HEK293 (cell line): Measurements from ENCODE around the gene OPTN.

ENCODE experiments used
- CTCF ChIP-seq: fragments of 450-650 bp; formaldehyde crosslinking; IDR thresholded peaks from 2 replicates; pipeline ENCODE4 v1.5.1; 2016; ENCODE audit warnings: missing biosample characterization, missing genetic modification characterization
- PATZ1 ChIP-seq: fragments of 450-650 bp; formaldehyde crosslinking; IDR thresholded peaks from 2 replicates; pipeline ENCODE4 v1.5.1; 2016; ENCODE audit warnings: missing biosample characterization, missing genetic modification characterization
- PRDM10 ChIP-seq: fragments of 450-650 bp; formaldehyde crosslinking; IDR thresholded peaks from 2 replicates; pipeline ENCODE4 v1.5.1; 2016; ENCODE audit warnings: missing biosample characterization, missing genetic modification characterization
- ZBTB44 ChIP-seq: fragments of 450-650 bp; IDR thresholded peaks from 2 replicates; pipeline ENCODE4 v1.5.1; 2018; ENCODE audit warnings: missing biosample characterization, mild to moderate bottlenecking, missing genetic modification characterization
- ZNF169 ChIP-seq: fragments of 450-650 bp; formaldehyde crosslinking; IDR thresholded peaks from 2 replicates; pipeline ENCODE4 v1.5.1; 2016; ENCODE audit warnings: missing biosample characterization, missing genetic modification characterization
- ZNF184 ChIP-seq: fragments of 450-650 bp; IDR thresholded peaks from 2 replicates; pipeline ENCODE4 v1.5.1; 2018; ENCODE audit warnings: missing biosample characterization, mild to moderate bottlenecking, missing genetic modification characterization
- ZNF274 ChIP-seq, 2 experiments: fragments of 200-500 bp in 1 of 2; fragments of 450-650 bp in 1 of 2; sonication (Bioruptor generic) in 1 of 2; formaldehyde crosslinking in 1 of 2; IDR thresholded peaks; 2 replicates each; pipeline versions ENCODE4 v1.5.1 to v1.6.1; 2014 to 2016; ENCODE audit warnings: borderline replicate concordance in 1 of 2, inconsistent platforms in 1 of 2, low read length in 1 of 2, missing biosample characterization in 1 of 2, missing genetic modification characterization in 1 of 2
- ZNF677 ChIP-seq: fragments of 450-650 bp; IDR thresholded peaks from 2 replicates; pipeline ENCODE4 v1.5.0; 2018; ENCODE audit warnings: missing biosample characterization, mild to moderate bottlenecking, missing genetic modification characterization, moderate library complexity

GRCh38 chr10:13161857-13162271, 61.9 kb downstream of the OPTN start:
- no peak for TF ChIP-seq ZNF169 (tag by site-specific recombination)
- no peak for TF ChIP-seq ZNF184
- TF ChIP-seq ZNF274 (IDR thresholded peaks at IDR 0.05; ENCODE audit: low read length): no peak
- TF ChIP-seq ZNF274 (tag by site-specific recombination; IDR thresholded peaks at IDR 0.05; ENCODE audit: borderline replicate concordance): no peak
- no peak for TF ChIP-seq PATZ1 (tag by site-specific recombination)
- no peak for TF ChIP-seq ZBTB44 (tag by site-specific recombination)
- no peak for TF ChIP-seq CTCF
- TF ChIP-seq ZNF677: no peak
- no peak for TF ChIP-seq PRDM10 (tag by site-specific recombination)
